ENCODE measurements around the gene PAX5. TPM values are rescaled to one million over a fixed set of nuclear protein-coding genes. Genes with fewer than 3 reads are reported as not detected.

The PAX5 gene
- total RNA-seq, 1 experiment from 2014 or later: 0.39 TPM

GRCh38 chr9:36843964-36844363, 190.1 kb downstream of the PAX5 start:
- Histone ChIP-seq H3K9me3 (ENCODE audit: control insufficient read depth, low read depth, low read length) (no peaks in the 10 kb centered on the region), H3K23me2 (ENCODE audit: insufficient read length, low read depth, low read length, poor library complexity, severe bottlenecking) (no peaks in the 10 kb centered on the region), H4K8ac (replicated peaks; ENCODE audit: insufficient read length, low read depth, low read length) (no peak overlapping the region), H3K14ac (ENCODE audit: insufficient read depth, low read length) (no peak overlapping the region), H3K79me2 (ENCODE audit: insufficient read depth, low read length) (no peaks in the 10 kb centered on the region), H3K4me2 (ENCODE audit: insufficient read depth, insufficient read length, low read length) (no peak overlapping the region), H3K27ac (ENCODE audit: insufficient read length, low read depth, low read length) (no peak overlapping the region), H3K18ac (ENCODE audit: insufficient read length, low read depth, low read length) (no peak overlapping the region), H3K23ac (ENCODE audit: insufficient read length, low read depth, low read length) (no peak overlapping the region), H2AFZ (ENCODE audit: low read length) (no peak overlapping the region), H2BK20ac (ENCODE audit: low read depth, low read length, poor library complexity, severe bottlenecking) (no peak overlapping the region), H3K79me1 (ENCODE audit: insufficient read depth, low read depth, low read length, poor library complexity, severe bottlenecking) (no peaks in the 10 kb centered on the region), H2BK120ac (ENCODE audit: low read depth, low read length, poor library complexity, severe bottlenecking) (no peak overlapping the region), H4K91ac (ENCODE audit: insufficient read length, low read depth, low read length) (no peak overlapping the region), H2BK15ac (ENCODE audit: low read depth, low read length) (no peak overlapping the region), H3K56ac (ENCODE audit: insufficient read length, low read depth, low read length) (no peak overlapping the region), H4K20me1 (ENCODE audit: control insufficient read depth, insufficient read depth, insufficient read length) (no peaks in the 10 kb centered on the region), H3K4me1 (ENCODE audit: insufficient read depth, low read length) (peaks cover 6% of the 10 kb centered on the region; the same call in 1 of the 2 replicates), H3K9ac (ENCODE audit: extremely low read depth, insufficient read length, low read length) (no peak overlapping the region), H2BK5ac (ENCODE audit: insufficient read length, low read length) (no peak overlapping the region), H4K5ac (ENCODE audit: insufficient read length, low read depth, low read length) (no peak overlapping the region), H3K27me3 (ENCODE audit: insufficient read depth, low read length) (no peaks in the 10 kb centered on the region), H3T11ph (ENCODE audit: low read length) (no peak overlapping the region), H2AK5ac (ENCODE audit: insufficient read length, low read length) (no peak overlapping the region), H2BK12ac (ENCODE audit: insufficient read length, low read depth, low read length) (no peak overlapping the region), H3K4ac (ENCODE audit: low read depth, low read length) (no peak overlapping the region)
- WGBS (ENCODE audit: extremely low coverage, insufficient read length, low lambda C conversion rate): no CpG with 5 or more reads among the region's 1 CpG
- TF ChIP-seq CTCF (conservative IDR thresholded peaks at IDR 0.05): no peak
- H3K27ac Mint-ChIP-seq: no peak overlapping the region; a peak in 2 of 7 replicates
- DNase-seq: no peak
- peaks cover 6% of the 10 kb centered on the region in 2 experiments; a peak in 3 of 4 replicates for H3K4me1 Mint-ChIP-seq
- no peaks in the 10 kb centered on the region for H3K36me3 Mint-ChIP-seq (ENCODE audit: insufficient read depth in 1 of 3, low read depth in 3 of 3)
- H3K4me3 Mint-ChIP-seq: no peak overlapping the region
- H3K9me3 Mint-ChIP-seq: no peaks in the 10 kb centered on the region
- H3K27me3 Mint-ChIP-seq (ENCODE audit: low read depth): no peaks in the 10 kb centered on the region; the same call in 1 of the 2 replicates
